Suprapubic skin (tissue), 4 donors: ENCODE measurements around the gene CCDC27. TPM values are rescaled to one million over a fixed set of nuclear protein-coding genes. Genes with fewer than 3 reads are reported as not detected.

ENCODE experiments used
- DNase-seq, 2 donors: peaks; one replicate each; pipeline ENCODE4 v3.0.0-alpha.2; 2019; ENCODE audit warnings: low spot score in 2 of 2
- H3K27ac ChIP-seq: fragments of 200-600 bp; sonication (generic); one replicate; pipeline ENCODE4 v1.5.1; 2019
- H3K27me3 ChIP-seq: fragments of 200-600 bp; sonication (generic); one replicate; pipeline ENCODE4 v1.5.1; 2019
- H3K36me3 ChIP-seq: fragments of 200-600 bp; sonication (generic); one replicate; pipeline ENCODE4 v1.5.1; 2019
- H3K4me1 ChIP-seq: fragments of 200-600 bp; sonication (generic); one replicate; pipeline ENCODE4 v1.5.1; 2019
- H3K4me3 ChIP-seq: fragments of 200-600 bp; sonication (generic); one replicate; pipeline ENCODE4 v1.5.1; 2019; ENCODE audit warnings: mild to moderate bottlenecking
- H3K9me3 ChIP-seq: fragments of 200-600 bp; sonication (generic); one replicate; pipeline ENCODE4 v1.5.1; 2019
- EP300 ChIP-seq: sonication (generic); formaldehyde crosslinking; IDR thresholded peaks from one replicate; pipeline ENCODE4 v1.6.1; 2017; ENCODE audit warnings: antibody characterized with exemption
- POLR2A ChIP-seq, 2 donors: fragments of 450-650 bp; IDR thresholded peaks; one replicate each; pipeline ENCODE4 v1.6.1; 2017; ENCODE audit warnings: antibody characterized with exemption in 2 of 2, mild to moderate bottlenecking in 2 of 2, moderate library complexity in 2 of 2
- POLR2AphosphoS5 ChIP-seq, 3 donors: sonication (generic); formaldehyde crosslinking; IDR thresholded peaks; one replicate each; pipeline ENCODE4 v1.6.1; 2017; ENCODE audit warnings: antibody characterized with exemption in 3 of 3
- WGBS: methylation state at CpG from one replicate; pipeline ENCODE4 v1.1.5; 2018; 5-methylcytosine and 5-hydroxymethylcytosine counted together
- total RNA-seq, 4 donors: library from RNA; depleted of rRNA; stranded (reverse); fragments of >200 nt; gene quantifications; one replicate each; pipeline ENCODE4 v1.1.0, GENCODE V29; 2016
- TF ChIP-seq, protein P1 (sequence below), 2 donors: fragments of 200-600 bp in 1 of 2; fragments of 450-650 bp in 1 of 2; sonication (generic) in 1 of 2; IDR thresholded peaks; one replicate each; pipeline ENCODE4 v1.5.1; 2016 to 2019; ENCODE audit warnings: antibody characterized with exemption in 2 of 2, mild to moderate bottlenecking in 1 of 2, moderate library complexity in 1 of 2

CCDC27 gene
- not detected for total RNA-seq

DNA sequence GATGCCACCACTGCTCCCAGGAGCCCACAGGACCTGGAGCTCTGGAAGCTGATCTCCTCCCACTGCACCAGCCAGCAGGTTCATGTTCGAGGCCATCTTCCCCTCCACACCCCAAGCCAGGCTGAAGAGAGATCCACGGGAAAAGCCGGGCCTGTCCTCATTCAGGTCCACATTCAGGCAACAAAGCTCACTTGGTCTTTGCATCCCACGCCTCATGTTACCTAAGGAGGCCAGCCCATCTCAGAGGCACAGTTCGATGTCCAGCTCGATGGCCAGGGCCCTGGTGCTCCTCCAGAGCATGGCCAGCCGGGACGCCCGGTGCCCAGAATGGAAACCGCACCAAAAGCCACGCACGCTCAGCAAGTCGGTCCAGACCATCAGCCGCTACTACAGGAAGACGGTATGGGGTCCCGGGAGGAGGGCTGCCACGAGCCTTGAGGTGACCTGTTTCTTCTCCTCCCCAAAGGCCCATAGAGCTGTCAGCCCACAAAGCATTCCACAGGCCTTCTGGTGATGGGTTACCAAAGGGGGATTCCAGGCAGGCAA is at the start of gene CCDC27:
Gene CCDC27 (plus strand): TSS at position 51 of the 546 bp plus-strand sequence. CDS start 32 bp downstream, at position 83.
- peaks cover 9% of the 10 kb centered on the region for H3K4me1 ChIP-seq
- peaks cover 33% of the 10 kb centered on the region for H3K27me3 ChIP-seq
- H3K27ac ChIP-seq, result no peak within 1 kb of the TSS
- WGBS, result 97% methylated on average over 5 of the region's 17 CpGs
- no peaks in the 10 kb centered on the region for H3K36me3 ChIP-seq
- TF ChIP-seq, protein P1, sequence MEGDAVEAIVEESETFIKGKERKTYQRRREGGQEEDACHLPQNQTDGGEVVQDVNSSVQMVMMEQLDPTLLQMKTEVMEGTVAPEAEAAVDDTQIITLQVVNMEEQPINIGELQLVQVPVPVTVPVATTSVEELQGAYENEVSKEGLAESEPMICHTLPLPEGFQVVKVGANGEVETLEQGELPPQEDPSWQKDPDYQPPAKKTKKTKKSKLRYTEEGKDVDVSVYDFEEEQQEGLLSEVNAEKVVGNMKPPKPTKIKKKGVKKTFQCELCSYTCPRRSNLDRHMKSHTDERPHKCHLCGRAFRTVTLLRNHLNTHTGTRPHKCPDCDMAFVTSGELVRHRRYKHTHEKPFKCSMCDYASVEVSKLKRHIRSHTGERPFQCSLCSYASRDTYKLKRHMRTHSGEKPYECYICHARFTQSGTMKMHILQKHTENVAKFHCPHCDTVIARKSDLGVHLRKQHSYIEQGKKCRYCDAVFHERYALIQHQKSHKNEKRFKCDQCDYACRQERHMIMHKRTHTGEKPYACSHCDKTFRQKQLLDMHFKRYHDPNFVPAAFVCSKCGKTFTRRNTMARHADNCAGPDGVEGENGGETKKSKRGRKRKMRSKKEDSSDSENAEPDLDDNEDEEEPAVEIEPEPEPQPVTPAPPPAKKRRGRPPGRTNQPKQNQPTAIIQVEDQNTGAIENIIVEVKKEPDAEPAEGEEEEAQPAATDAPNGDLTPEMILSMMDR (IDR thresholded peaks at IDR 0.05), result no peak
- TF ChIP-seq POLR2A (IDR thresholded peaks at IDR 0.05), result no peak
- TF ChIP-seq EP300, result no peak
- no peak for TF ChIP-seq POLR2AphosphoS5 (IDR thresholded peaks at IDR 0.05)
- peak in 1 of 2 donors; percentile 44 for DNase-seq
- H3K9me3 ChIP-seq, result no peaks in the 10 kb centered on the region
- H3K4me3 ChIP-seq, result no peak within 1 kb of the TSS

- peaks cover 68% of the 10 kb centered on the region for H3K4me1 ChIP-seq
- no peak for DNase-seq
Measured at GRCh38 chr1:3702528-3702927, 49.7 kb upstream of the CCDC27 start.

DNA sequence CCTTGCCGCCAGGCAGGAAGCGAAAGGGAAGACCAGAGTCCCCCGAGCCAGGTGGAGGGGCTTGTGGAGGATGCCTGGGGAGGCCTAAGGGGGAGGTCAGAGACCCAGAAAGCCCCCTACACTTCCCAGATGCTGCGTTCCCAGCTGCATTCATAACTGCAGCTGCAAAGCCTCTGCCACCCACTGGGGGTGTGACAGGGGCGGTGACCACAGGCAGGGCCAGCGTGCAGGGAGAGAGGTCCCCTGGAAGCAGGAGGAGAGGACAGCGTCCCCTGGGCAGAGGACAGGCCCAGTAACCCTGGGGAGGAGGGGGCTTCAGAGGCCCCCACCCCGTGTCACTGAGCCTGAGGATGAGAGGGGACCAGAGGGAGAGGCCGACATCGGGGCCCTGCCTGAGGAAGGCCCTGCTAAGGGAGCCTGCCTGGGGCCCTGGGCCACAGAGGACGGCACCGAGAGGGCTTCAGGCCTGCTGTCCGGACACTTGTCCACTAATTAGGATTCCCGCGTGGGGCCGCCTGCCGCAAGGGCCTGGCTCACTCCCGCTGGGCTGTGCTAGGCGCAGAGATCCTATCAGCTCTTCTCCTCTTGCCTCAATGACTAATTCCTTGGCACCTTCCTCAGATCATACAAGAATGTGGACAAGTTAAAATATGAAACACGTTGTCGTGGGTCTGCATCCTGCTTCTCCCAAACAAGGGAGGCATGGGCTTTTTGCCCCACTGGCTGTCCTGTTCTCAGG is 49.1 kb upstream of the CCDC27 start:
- Histone ChIP-seq H3K4me1 (peaks cover 64% of the 10 kb centered on the region), H3K27ac (peak overlapping the region; percentile 58), H3K9me3 (no peaks in the 10 kb centered on the region), H3K27me3 (peaks cover 50% of the 10 kb centered on the region), H3K4me3 (peak overlapping the region; percentile 11), H3K36me3 (no peaks in the 10 kb centered on the region)
- WGBS, result 43% methylated on average over 16 of the region's 21 CpGs
- TF ChIP-seq POLR2A (IDR thresholded peaks at IDR 0.05) (no peak), EP300 (no peak), POLR2AphosphoS5 (IDR thresholded peaks at IDR 0.05) (no peak)
- TF ChIP-seq, protein P1 (IDR thresholded peaks at IDR 0.05), result no peak
- no peak for DNase-seq

More at GRCh38 chr1:3702528-3702927, 49.7 kb upstream of the CCDC27 start:
- H3K27me3 ChIP-seq, result peaks cover 50% of the 10 kb centered on the region
- H3K36me3 ChIP-seq, result no peaks in the 10 kb centered on the region
- H3K27ac ChIP-seq, result peak overlapping the region; percentile 58
- peak overlapping the region; percentile 1 for H3K4me3 ChIP-seq
- TF ChIP-seq EP300 (no peak), POLR2AphosphoS5 (IDR thresholded peaks at IDR 0.05) (no peak), POLR2A (IDR thresholded peaks at IDR 0.05) (no peak)
- TF ChIP-seq, protein P1 (IDR thresholded peaks at IDR 0.05), result no peak
- H3K9me3 ChIP-seq, result no peaks in the 10 kb centered on the region
- 46% methylated on average over 9 of the region's 19 CpGs for WGBS

- 57% methylated on average over 20 of the region's 28 CpGs for WGBS
- Histone ChIP-seq H3K36me3 (no peaks in the 10 kb centered on the region), H3K27me3 (peaks cover 50% of the 10 kb centered on the region), H3K27ac (peak overlapping the region; percentile 58), H3K4me1 (peaks cover 63% of the 10 kb centered on the region), H3K4me3 (peak overlapping the region; percentile 11), H3K9me3 (no peaks in the 10 kb centered on the region)
- TF ChIP-seq POLR2A (IDR thresholded peaks at IDR 0.05) (no peak), EP300 (no peak), POLR2AphosphoS5 (IDR thresholded peaks at IDR 0.05) (no peak)
- DNase-seq, result no peak
Measured at GRCh38 chr1:3703786-3704371, 48.4 kb upstream of the CCDC27 start.

DNA sequence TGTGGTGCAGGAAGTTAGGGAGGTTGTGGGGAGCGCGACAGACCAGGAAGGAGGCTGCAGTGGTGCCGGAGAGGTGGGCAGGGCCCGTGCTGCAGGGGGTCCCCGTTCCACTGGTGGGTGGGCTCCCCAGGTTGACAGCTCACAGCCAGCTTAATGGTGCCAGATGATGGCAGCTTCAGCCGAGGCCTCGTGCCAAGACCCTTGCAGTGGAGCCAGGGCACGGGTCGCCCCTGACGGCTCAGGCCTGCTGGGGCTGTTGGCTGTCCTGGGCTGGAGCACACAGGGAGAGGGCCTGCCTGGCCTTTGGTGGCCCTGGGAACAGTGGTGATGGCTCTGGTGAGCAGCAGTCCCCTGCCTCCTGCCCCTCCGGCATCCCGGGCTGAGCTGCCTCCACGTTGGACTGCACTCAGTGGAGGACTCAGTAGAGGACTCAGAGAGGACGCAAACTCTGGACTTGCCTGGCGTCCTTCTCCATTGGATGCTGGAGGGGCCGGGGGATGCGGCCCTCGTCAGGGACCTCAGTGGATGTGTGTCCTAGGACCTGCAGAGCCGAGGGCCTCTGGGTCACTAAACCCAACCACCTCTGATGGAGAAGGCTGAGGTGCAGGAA is 46.8 kb upstream of the CCDC27 start:
- no peak overlapping the region for H3K27ac ChIP-seq
- DNase-seq, result no peak
- H3K27me3 ChIP-seq, result peaks cover 54% of the 10 kb centered on the region

More for the DNA sequence above, 46.8 kb upstream of the CCDC27 start:
- Histone ChIP-seq H3K4me1 (peaks cover 62% of the 10 kb centered on the region), H3K9me3 (no peaks in the 10 kb centered on the region), H3K4me3 (no peak overlapping the region), H3K36me3 (no peaks in the 10 kb centered on the region)
- WGBS, result 79% methylated on average over 2 of the region's 19 CpGs
- TF ChIP-seq EP300, result no peak
- TF ChIP-seq, protein P1 (IDR thresholded peaks at IDR 0.05), result no peak
- TF ChIP-seq POLR2A (IDR thresholded peaks at IDR 0.05), result no peak
- no peak for TF ChIP-seq POLR2AphosphoS5 (IDR thresholded peaks at IDR 0.05)
